Colonic mucosa (tissue), 4 donors: ENCODE data around the gene FHIT. TPM values are rescaled to one million over a fixed set of nuclear protein-coding genes. Genes with fewer than 3 reads are reported as not detected.

Experiments
- DNase-seq: peaks from one replicate; pipeline ENCODE4 v3.0.0-alpha.2; 2020
- H3K27ac ChIP-seq: fragments of 200-600 bp; one replicate; pipeline ENCODE4 v1.8.0; 2021
- H3K27me3 ChIP-seq: fragments of 200-600 bp; one replicate; pipeline ENCODE4 v1.8.0; 2021
- H3K36me3 ChIP-seq: fragments of 200-600 bp; one replicate; pipeline ENCODE4 v1.8.0; 2021
- H3K4me1 ChIP-seq: fragments of 200-600 bp; one replicate; pipeline ENCODE4 v1.8.0; 2021; ENCODE audit warnings: mild to moderate bottlenecking
- H3K4me3 ChIP-seq: fragments of 200-600 bp; one replicate; pipeline ENCODE4 v1.8.0; 2021
- H3K9ac ChIP-seq, 2 donors: one replicate each; pipeline ENCODE4 v1.7.0; 2013; ENCODE audit warnings: control low read depth in 2 of 2, low read depth in 2 of 2, low read length in 2 of 2
- H3K9me3 ChIP-seq: fragments of 200-600 bp; one replicate; pipeline ENCODE4 v1.8.0; 2021
- CTCF ChIP-seq: fragments of 200-600 bp; IDR thresholded peaks from one replicate; pipeline ENCODE4 v1.8.0; 2022; ENCODE audit warnings: antibody characterized with exemption, mild to moderate bottlenecking
- intact Hi-C: fragments of 100-400 bp; cut with DNase I; formaldehyde crosslinking; loops from one replicate; pipeline ENCODE4 v1.14.1; 2022
- total RNA-seq, 2 donors: library from RNA; stranded (reverse); fragmentation: NEBNext Ultra II Directional in 1 of 2; extraction: Animal tissue kit (Norgen Biotek cat#: 25700) in 1 of 2; gene quantifications; one replicate each; pipeline ENCODE4 v1.2.1, GENCODE V29; 2021
- donor health status: healthy.
- donor health status: DM: no; HTN: no; CAD: no.
- donor health status: DM: no; HTN: no; CAD: no.

Gene FHIT
- total RNA-seq, 2 donors from 2014 or later: 7.7 to 9.4 TPM

GRCh38 chr3:60631509-60631908, 619.7 kb downstream of the FHIT start:
- no peaks in the 10 kb centered on the region for H3K4me1 ChIP-seq
- no peak overlapping the region for H3K27ac ChIP-seq
- H3K9me3 ChIP-seq: no peaks in the 10 kb centered on the region
- no peak overlapping the region for H3K4me3 ChIP-seq
- no peak overlapping the region for H3K9ac ChIP-seq
- no peak for TF ChIP-seq CTCF
- no peaks in the 10 kb centered on the region for H3K27me3 ChIP-seq
- H3K36me3 ChIP-seq: no peaks in the 10 kb centered on the region
- DNase-seq: no peak
- intact Hi-C loops: no loop called here

GRCh38 chr3:60630953-60631352, 620.3 kb downstream of the FHIT start:
- Histone ChIP-seq H3K4me3 (no peak overlapping the region), H3K4me1 (no peaks in the 10 kb centered on the region), H3K36me3 (no peaks in the 10 kb centered on the region), H3K27me3 (no peaks in the 10 kb centered on the region), H3K27ac (no peak overlapping the region), H3K9ac (no peak overlapping the region), H3K9me3 (no peaks in the 10 kb centered on the region)
- intact Hi-C loops: no loop called here
- no peak for DNase-seq
- TF ChIP-seq CTCF: no peak

GRCh38 chr3:60629816-60630215, 621.4 kb downstream of the FHIT start:
- TF ChIP-seq CTCF: no peak
- no peak for DNase-seq

GRCh38 chr3:60622349-60622748, 628.9 kb downstream of the FHIT start:
- Histone ChIP-seq H3K27ac (no peak overlapping the region), H3K4me3 (no peak overlapping the region), H3K4me1 (no peaks in the 10 kb centered on the region), H3K9me3 (no peaks in the 10 kb centered on the region), H3K36me3 (no peaks in the 10 kb centered on the region), H3K27me3 (no peaks in the 10 kb centered on the region), H3K9ac (no peak overlapping the region)
- no peak for TF ChIP-seq CTCF
- intact Hi-C loops: no loop called here
- no peak for DNase-seq

More at GRCh38 chr3:60629816-60630215, 621.4 kb downstream of the FHIT start:
- H3K4me3 ChIP-seq: no peak overlapping the region
- no peaks in the 10 kb centered on the region for H3K4me1 ChIP-seq
- no peak overlapping the region for H3K9ac ChIP-seq
- intact Hi-C loops: no loop called here
- no peaks in the 10 kb centered on the region for H3K9me3 ChIP-seq
- no peak overlapping the region for H3K27ac ChIP-seq
- no peaks in the 10 kb centered on the region for H3K27me3 ChIP-seq
- no peaks in the 10 kb centered on the region for H3K36me3 ChIP-seq

- Histone ChIP-seq H3K36me3 (no peaks in the 10 kb centered on the region), H3K27ac (no peak overlapping the region), H3K4me1 (no peaks in the 10 kb centered on the region), H3K9me3 (no peaks in the 10 kb centered on the region), H3K9ac (no peak overlapping the region), H3K4me3 (no peak overlapping the region), H3K27me3 (no peaks in the 10 kb centered on the region)
- TF ChIP-seq CTCF: no peak
- no peak for DNase-seq
- intact Hi-C loops: no loop called here
These were observed 634.1 kb downstream of the FHIT start for GRCh38 chr3:60617188-60617587.
